Nephron progenitor cell (in vitro differentiated cells): ENCODE results near the gene MCM5.
A peak's percentile ranks its signal among the peaks of the same experiment; 100 is the strongest.

ENCODE experiments used
- DNase-seq: peaks from one replicate; pipeline ENCODE4 v3.0.0; 2021
- H3K27ac Mint-ChIP-seq: 2 replicates; pipeline ENCODE4 v1.8.0; 2021; ENCODE audit warnings: mild to moderate bottlenecking, moderate library complexity, mixed read lengths
- H3K27me3 Mint-ChIP-seq: 2 replicates; pipeline ENCODE4 v1.8.0; 2021; ENCODE audit warnings: mild to moderate bottlenecking, low read depth, mixed read lengths; ENCODE audit not compliant: poor library complexity
- H3K36me3 Mint-ChIP-seq: 2 replicates; pipeline ENCODE4 v1.8.0; 2021; ENCODE audit warnings: low read depth, mixed read lengths
- H3K4me1 Mint-ChIP-seq: 2 replicates; pipeline ENCODE4 v1.8.0; 2021; ENCODE audit warnings: mixed read lengths
- H3K4me3 Mint-ChIP-seq: 2 replicates; pipeline ENCODE4 v1.8.0; 2021; ENCODE audit warnings: mild to moderate bottlenecking, moderate library complexity, mixed read lengths
- H3K9me3 Mint-ChIP-seq: 2 replicates; pipeline ENCODE4 v1.8.0; 2021; ENCODE audit warnings: mild to moderate bottlenecking, moderate library complexity, mixed read lengths
- CTCF ChIP-seq: fragments of 200-600 bp; sonication (generic); IDR thresholded peaks from 2 replicates; pipeline ENCODE4 v1.5.0; 2021; ENCODE audit warnings: antibody characterized with exemption

The MCM5 gene

GRCh38 chr22:35413624-35414023 lies 13.7 kb downstream of the MCM5 start:
- no peak for TF ChIP-seq CTCF
- Mint-ChIP-seq H3K36me3 (peaks cover 60% of the 10 kb centered on the region), H3K4me3 (no peak overlapping the region), H3K9me3 (no peaks in the 10 kb centered on the region), H3K27me3 (no peaks in the 10 kb centered on the region), H3K27ac (no peak overlapping the region), H3K4me1 (no peaks in the 10 kb centered on the region)
- no peak for DNase-seq

GRCh38 chr22:35417606-35418005 lies 17.7 kb downstream of the MCM5 start:
- H3K36me3 Mint-ChIP-seq = peaks cover 51% of the 10 kb centered on the region
- no peaks in the 10 kb centered on the region for H3K27me3 Mint-ChIP-seq

GRCh38 chr22:35418088-35418487 lies 18.1 kb downstream of the MCM5 start:
- H3K27me3 Mint-ChIP-seq = no peaks in the 10 kb centered on the region
- DNase-seq = no peak
- TF ChIP-seq CTCF = no peak

More at GRCh38 chr22:35417606-35418005, 17.7 kb downstream of the MCM5 start:
- H3K4me3 Mint-ChIP-seq = no peak overlapping the region
- H3K9me3 Mint-ChIP-seq = no peaks in the 10 kb centered on the region
- no peak for DNase-seq
- no peak for TF ChIP-seq CTCF
- H3K27ac Mint-ChIP-seq = peak overlapping the region; percentile 57
- no peaks in the 10 kb centered on the region for H3K4me1 Mint-ChIP-seq

GRCh38 chr22:35418731-35419130 lies 18.8 kb downstream of the MCM5 start:
- Mint-ChIP-seq H3K4me3 (no peak overlapping the region), H3K4me1 (peaks cover 4% of the 10 kb centered on the region), H3K27ac (no peak overlapping the region), H3K36me3 (peaks cover 54% of the 10 kb centered on the region), H3K9me3 (no peaks in the 10 kb centered on the region), H3K27me3 (no peaks in the 10 kb centered on the region)
- no peak for DNase-seq
- TF ChIP-seq CTCF = no peak

More at GRCh38 chr22:35418088-35418487, 18.1 kb downstream of the MCM5 start:
- peaks cover 54% of the 10 kb centered on the region for H3K36me3 Mint-ChIP-seq
- no peaks in the 10 kb centered on the region for H3K9me3 Mint-ChIP-seq
- H3K4me3 Mint-ChIP-seq = no peak overlapping the region
- H3K4me1 Mint-ChIP-seq = no peaks in the 10 kb centered on the region
- H3K27ac Mint-ChIP-seq = peak overlapping the region; percentile 57

- no peak for DNase-seq
- Mint-ChIP-seq H3K4me1 (peaks cover 11% of the 10 kb centered on the region), H3K9me3 (no peaks in the 10 kb centered on the region), H3K27ac (peak overlapping the region; percentile 39), H3K36me3 (peaks cover 61% of the 10 kb centered on the region), H3K27me3 (no peaks in the 10 kb centered on the region), H3K4me3 (no peak overlapping the region)
- TF ChIP-seq CTCF = no peak
Observed at GRCh38 chr22:35419756-35420155, 19.8 kb downstream of the MCM5 start.

- Mint-ChIP-seq H3K4me3 (no peak overlapping the region), H3K27ac (no peak overlapping the region), H3K4me1 (peaks cover 24% of the 10 kb centered on the region), H3K36me3 (peaks cover 51% of the 10 kb centered on the region), H3K27me3 (no peaks in the 10 kb centered on the region), H3K9me3 (no peaks in the 10 kb centered on the region)
- DNase-seq = no peak
- no peak for TF ChIP-seq CTCF
Observed at GRCh38 chr22:35421121-35421520, 21.2 kb downstream of the MCM5 start.
